A673 (cell line): Measurements from ENCODE around the gene C1orf167. TPM values are rescaled to one million over a fixed set of nuclear protein-coding genes. Genes with fewer than 3 reads are reported as not detected.
A peak's percentile ranks its signal among the peaks of the same experiment; 100 is the strongest.

Experiments
- BruUV-seq: library from RNA; stranded (reverse); fragments of 400-500 nt; replicated peaks from 2 replicates; lab custom pipeline; 2021; lab: Mats Ljungman, UMichigan
- CTCF ChIA-PET: fragments of 300-600 bp; sonication (Branson Sonifier 250); formaldehyde crosslinking; loops from one replicate; lab custom pipeline; 2022; ENCODE audit warnings: antibody characterized with exemption; lab: Charles Lee
- POLR2A ChIA-PET: fragments of 300-600 bp; sonication (Branson Sonifier 250); formaldehyde crosslinking; loops from one replicate; lab custom pipeline; 2022; ENCODE audit warnings: antibody characterized with exemption; ENCODE audit not compliant: low non-redundant PET; lab: Charles Lee
- DNase-seq: peaks from one replicate; pipeline ENCODE4 v3.0.0-alpha.2; 2015; ENCODE audit warnings: low spot score
- H3K27ac ChIP-seq: fragments of 200-600 bp; sonication (generic); 2 replicates; pipeline ENCODE4 v1.5.1; 2016; ENCODE audit warnings: mixed run types, low read depth, mild to moderate bottlenecking, mixed read lengths, antibody characterized with exemption, low read length; ENCODE audit not compliant: poor library complexity, severe bottlenecking
- H3K27me3 ChIP-seq: fragments of 200-600 bp; sonication (generic); replicated peaks from 2 replicates; pipeline ENCODE4 v1.6.1; 2017; ENCODE audit warnings: mixed run types, low read depth, mild to moderate bottlenecking, mixed read lengths, antibody characterized with exemption, low read length; ENCODE audit not compliant: insufficient read depth, poor library complexity
- H3K36me3 ChIP-seq: fragments of 200-600 bp; sonication (generic); 2 replicates; pipeline ENCODE4 v1.6.1; 2016; ENCODE audit warnings: mixed run types, mild to moderate bottlenecking, mixed read lengths, antibody characterized with exemption, low read length; ENCODE audit not compliant: insufficient read depth, poor library complexity, severe bottlenecking
- H3K4me1 ChIP-seq: fragments of 200-600 bp; sonication (generic); 2 replicates; pipeline ENCODE4 v1.6.1; 2017; ENCODE audit warnings: mixed run types, mild to moderate bottlenecking, mixed read lengths, antibody characterized with exemption, low read length; ENCODE audit not compliant: insufficient read depth, poor library complexity, severe bottlenecking
- H3K4me3 ChIP-seq: fragments of 200-600 bp; sonication (generic); 2 replicates; pipeline ENCODE4 v1.5.1; 2016; ENCODE audit warnings: low read depth, mixed run types, mild to moderate bottlenecking, mixed read lengths, low read length; ENCODE audit not compliant: poor library complexity, severe bottlenecking
- H3K9me3 ChIP-seq: fragments of 200-600 bp; sonication (generic); 2 replicates; pipeline ENCODE4 v1.6.1; 2016; ENCODE audit warnings: mixed run types, low read depth, mild to moderate bottlenecking, mixed read lengths, antibody characterized with exemption, low read length; ENCODE audit not compliant: poor library complexity, severe bottlenecking
- EZH2 ChIP-seq: fragments of 200-600 bp; sonication (generic); IDR thresholded peaks from 2 replicates; pipeline ENCODE4 v1.6.1; 2017; ENCODE audit warnings: borderline replicate concordance, low read depth, mild to moderate bottlenecking, mixed read lengths, antibody characterized with exemption, low read length; ENCODE audit not compliant: poor library complexity, severe bottlenecking
- intact Hi-C: fragments of 100-400 bp; cut with micrococcal nuclease; formaldehyde crosslinking; loops from one replicate; pipeline ENCODE4 v1.10.0; 2022; ENCODE audit not compliant: unreplicated experiment
- total RNA-seq: library from RNA; stranded (reverse); gene quantifications from 2 replicates; pipeline ENCODE4 v1.2.3, GENCODE V29; 2021
- TF ChIP-seq, protein P1 (sequence below): fragments of 300-800, 200-600 bp; sonication (generic); conservative IDR thresholded peaks from 2 replicates; pipeline ENCODE4 v1.5.1; 2017; ENCODE audit warnings: low read depth, mild to moderate bottlenecking, antibody characterized with exemption, low read length, moderate library complexity, mixed read lengths

The C1orf167 gene
- total RNA-seq, 1 experiment from 2014 or later = not detected

GRCh38 chr1:11735854-11736745 lies 25.9 kb upstream of the C1orf167 start, which contains the start of gene AGTRAP:
Gene AGTRAP, plus strand, starts transcription at chr1:11736136. Its CDS starts 73 bp downstream, at chr1:11736209.
- Histone ChIP-seq H3K4me1 (peaks cover 16% of the 10 kb centered on the region), H3K9me3 (no peaks in the 10 kb centered on the region), H3K27ac (peak within 1 kb of the TSS; percentile 39), H3K36me3 (no peaks in the 10 kb centered on the region), H3K27me3 (no peaks in the 10 kb centered on the region), H3K4me3 (peak within 1 kb of the TSS; percentile 68)
- intact Hi-C loops = no loop called here
- ChIA-PET POLR2A (interaction anchor here (0.5 to 0.6 kb wide), 2 partner anchors 10 to 211 kb away, joined by 3 to 8 read pairs; no protein-coding TSS in a partner anchor), CTCF (interaction anchor here (1.0 kb wide), 1 partner anchor 15 kb away, joined by 4 read pairs; no protein-coding TSS in a partner anchor)
- BruUV-seq = no TSS peak
- TF ChIP-seq, protein P1, sequence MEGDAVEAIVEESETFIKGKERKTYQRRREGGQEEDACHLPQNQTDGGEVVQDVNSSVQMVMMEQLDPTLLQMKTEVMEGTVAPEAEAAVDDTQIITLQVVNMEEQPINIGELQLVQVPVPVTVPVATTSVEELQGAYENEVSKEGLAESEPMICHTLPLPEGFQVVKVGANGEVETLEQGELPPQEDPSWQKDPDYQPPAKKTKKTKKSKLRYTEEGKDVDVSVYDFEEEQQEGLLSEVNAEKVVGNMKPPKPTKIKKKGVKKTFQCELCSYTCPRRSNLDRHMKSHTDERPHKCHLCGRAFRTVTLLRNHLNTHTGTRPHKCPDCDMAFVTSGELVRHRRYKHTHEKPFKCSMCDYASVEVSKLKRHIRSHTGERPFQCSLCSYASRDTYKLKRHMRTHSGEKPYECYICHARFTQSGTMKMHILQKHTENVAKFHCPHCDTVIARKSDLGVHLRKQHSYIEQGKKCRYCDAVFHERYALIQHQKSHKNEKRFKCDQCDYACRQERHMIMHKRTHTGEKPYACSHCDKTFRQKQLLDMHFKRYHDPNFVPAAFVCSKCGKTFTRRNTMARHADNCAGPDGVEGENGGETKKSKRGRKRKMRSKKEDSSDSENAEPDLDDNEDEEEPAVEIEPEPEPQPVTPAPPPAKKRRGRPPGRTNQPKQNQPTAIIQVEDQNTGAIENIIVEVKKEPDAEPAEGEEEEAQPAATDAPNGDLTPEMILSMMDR = no peak
- no peak for TF ChIP-seq EZH2
- peak; percentile 93 for DNase-seq

GRCh38 chr1:11736746-11737639 lies 25.0 kb upstream of the C1orf167 start:
- BruUV-seq = no TSS peak
- no peaks in the 10 kb centered on the region for H3K27me3 ChIP-seq
- intact Hi-C loops = no loop called here
- H3K4me1 ChIP-seq = peaks cover 7% of the 10 kb centered on the region
- TF ChIP-seq EZH2 = no peak
- TF ChIP-seq, protein P1 = no peak
- no peaks in the 10 kb centered on the region for H3K36me3 ChIP-seq
- peak overlapping the region; percentile 68 for H3K4me3 ChIP-seq
- ChIA-PET CTCF (no interaction called here), POLR2A (interaction anchor here (0.6 kb wide), 2 partner anchors 212 to 1264 kb away, joined by 4 to 8 read pairs; no protein-coding TSS in a partner anchor)
- H3K9me3 ChIP-seq = no peaks in the 10 kb centered on the region
- peak overlapping the region; percentile 39 for H3K27ac ChIP-seq
- DNase-seq = peak; percentile 33

DNA sequence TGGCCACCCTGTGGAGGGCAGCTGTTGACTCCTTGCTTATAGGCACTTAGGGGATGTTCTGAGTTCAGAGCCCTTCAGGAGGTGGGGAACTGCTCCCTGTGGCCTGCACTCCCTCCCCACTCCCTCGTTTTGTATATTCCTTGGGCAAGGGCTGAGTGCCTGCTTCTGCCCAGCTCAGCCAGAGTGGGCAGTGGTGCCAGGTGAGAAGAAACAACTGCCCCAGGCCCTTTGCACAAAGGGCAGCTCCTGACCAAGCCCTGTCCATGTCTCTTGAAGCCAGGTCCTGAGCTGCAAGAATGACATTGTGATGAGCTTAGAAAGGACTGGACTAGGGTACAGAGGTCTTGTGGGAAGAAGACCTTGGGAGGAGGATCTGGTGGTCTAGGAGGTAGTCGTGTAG lies 23.9 kb upstream of the C1orf167 start:
- Histone ChIP-seq H3K27me3 (no peaks in the 10 kb centered on the region), H3K4me3 (no peak overlapping the region), H3K4me1 (peaks cover 5% of the 10 kb centered on the region), H3K9me3 (no peaks in the 10 kb centered on the region), H3K27ac (no peak overlapping the region), H3K36me3 (no peaks in the 10 kb centered on the region)
- ChIA-PET POLR2A (no interaction called here), CTCF (interaction anchor here (0.7 kb wide), 1 partner anchor 15 kb away, joined by 3 read pairs; no protein-coding TSS in a partner anchor)
- TF ChIP-seq EZH2 = no peak
- TF ChIP-seq, protein P1 = no peak
- no TSS peak for BruUV-seq
- DNase-seq = no peak
- intact Hi-C loops = no loop called here
